Mucosa of descending colon (tissue), 3 donors: ENCODE results near the gene ZNF212. TPM values are rescaled to one million over a fixed set of nuclear protein-coding genes. Genes with fewer than 3 reads are reported as not detected.

Experiments used
- ATAC-seq: fragments of 200-7000 bp; cut with Tn5 transposase; one replicate; pipeline ENCODE4 v1.9.1; 2020; ENCODE audit warnings: mild to moderate bottlenecking, moderate library complexity
- DNase-seq, 3 donors: peaks; one replicate each; pipeline ENCODE4 v3.0.0-alpha.2; 2020
- H3K36me3 ChIP-seq: fragments of 200-600 bp; one replicate; pipeline ENCODE4 v1.8.0; 2021; ENCODE audit warnings: low read depth, mild to moderate bottlenecking
- H3K4me1 ChIP-seq: fragments of 200-600 bp; one replicate; pipeline ENCODE4 v1.8.0; 2021; ENCODE audit warnings: low read depth, mild to moderate bottlenecking
- H3K4me3 ChIP-seq: fragments of 200-600 bp; one replicate; pipeline ENCODE4 v1.8.0; 2021; ENCODE audit warnings: mild to moderate bottlenecking
- H3K9me3 ChIP-seq: fragments of 200-600 bp; one replicate; pipeline ENCODE4 v1.8.0; 2021; ENCODE audit warnings: mild to moderate bottlenecking
- intact Hi-C, 2 donors: fragments of 100-400 bp; cut with DNase I in 1 of 2; cut with micrococcal nuclease in 1 of 2; formaldehyde crosslinking; loops; one replicate each; pipeline versions ENCODE4 v1.11.0 to v1.11.1; 2022; cut with DNase I, micrococcal nuclease
- total RNA-seq, 3 donors: library from RNA; stranded (reverse); fragmentation: NEBNext Ultra II Directional in 2 of 3; extraction: Animal tissue kit (Norgen Biotek cat#: 25700) in 2 of 3; gene quantifications; one replicate each; pipeline versions ENCODE4 v1.2.1 to v1.2.4, GENCODE V29; 2021 to 2023
- TF ChIP-seq, protein P1 (sequence below): fragments of 200-600 bp; IDR thresholded peaks from one replicate; pipeline ENCODE4 v1.8.0; 2022; ENCODE audit warnings: antibody characterized with exemption, mild to moderate bottlenecking
- donor health status: DM: no; HTN: no; CAD: no; lungs with moderate emphysema.
- donor health status: DM: no; HTN: no; CAD: no.
- donor health status: DM: no; HTN: yes; CAD: no.

ZNF212 gene
- total RNA-seq, 3 donors from 2014 or later = 9.7 to 12.8 (median 11.9) TPM

DNA sequence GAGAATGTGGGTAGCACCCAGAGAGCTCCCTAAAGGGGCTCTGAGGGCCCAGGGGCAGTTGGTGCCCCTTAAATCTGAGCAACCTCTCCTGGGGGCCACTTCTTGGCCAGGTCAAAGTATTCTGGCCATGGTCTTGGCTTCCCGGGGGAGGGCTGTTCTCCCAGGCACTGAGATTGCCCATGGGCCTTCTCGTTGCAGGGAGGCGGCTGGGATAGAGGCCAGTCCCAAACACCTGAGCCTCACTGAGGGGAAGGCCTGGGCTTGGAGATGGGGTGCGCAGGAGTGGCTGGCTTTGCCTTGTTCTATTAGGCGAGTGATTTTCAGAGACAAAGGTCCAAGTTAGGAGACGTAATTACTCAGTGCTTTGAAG, 56.0 kb downstream of the ZNF212 start:
- ATAC-seq (no peak), DNase-seq (no peak)
- Histone ChIP-seq H3K9me3 (no peaks in the 10 kb centered on the region), H3K36me3 (no peaks in the 10 kb centered on the region), H3K4me1 (no peaks in the 10 kb centered on the region), H3K4me3 (no peak overlapping the region)
- intact Hi-C loops = no loop called here
- TF ChIP-seq, protein P1, sequence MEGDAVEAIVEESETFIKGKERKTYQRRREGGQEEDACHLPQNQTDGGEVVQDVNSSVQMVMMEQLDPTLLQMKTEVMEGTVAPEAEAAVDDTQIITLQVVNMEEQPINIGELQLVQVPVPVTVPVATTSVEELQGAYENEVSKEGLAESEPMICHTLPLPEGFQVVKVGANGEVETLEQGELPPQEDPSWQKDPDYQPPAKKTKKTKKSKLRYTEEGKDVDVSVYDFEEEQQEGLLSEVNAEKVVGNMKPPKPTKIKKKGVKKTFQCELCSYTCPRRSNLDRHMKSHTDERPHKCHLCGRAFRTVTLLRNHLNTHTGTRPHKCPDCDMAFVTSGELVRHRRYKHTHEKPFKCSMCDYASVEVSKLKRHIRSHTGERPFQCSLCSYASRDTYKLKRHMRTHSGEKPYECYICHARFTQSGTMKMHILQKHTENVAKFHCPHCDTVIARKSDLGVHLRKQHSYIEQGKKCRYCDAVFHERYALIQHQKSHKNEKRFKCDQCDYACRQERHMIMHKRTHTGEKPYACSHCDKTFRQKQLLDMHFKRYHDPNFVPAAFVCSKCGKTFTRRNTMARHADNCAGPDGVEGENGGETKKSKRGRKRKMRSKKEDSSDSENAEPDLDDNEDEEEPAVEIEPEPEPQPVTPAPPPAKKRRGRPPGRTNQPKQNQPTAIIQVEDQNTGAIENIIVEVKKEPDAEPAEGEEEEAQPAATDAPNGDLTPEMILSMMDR = no peak

GRCh38 chr7:149296368-149296767, 56.9 kb downstream of the ZNF212 start:
- no peaks in the 10 kb centered on the region for H3K9me3 ChIP-seq
- no peaks in the 10 kb centered on the region for H3K36me3 ChIP-seq
- H3K4me1 ChIP-seq = no peaks in the 10 kb centered on the region
- no peak overlapping the region for H3K4me3 ChIP-seq
- intact Hi-C loops = no loop called here
- TF ChIP-seq, protein P1 = no peak
- ATAC-seq (no peak), DNase-seq (no peak)

- ATAC-seq = no peak
- H3K4me3 ChIP-seq = no peak overlapping the region
- intact Hi-C loops = no loop called here
- H3K9me3 ChIP-seq = no peaks in the 10 kb centered on the region
- no peak for DNase-seq
- H3K4me1 ChIP-seq = no peaks in the 10 kb centered on the region
- TF ChIP-seq, protein P1 = no peak
- H3K36me3 ChIP-seq = no peaks in the 10 kb centered on the region
Observed at GRCh38 chr7:149297034-149297755, 57.7 kb downstream of the ZNF212 start.

DNA sequence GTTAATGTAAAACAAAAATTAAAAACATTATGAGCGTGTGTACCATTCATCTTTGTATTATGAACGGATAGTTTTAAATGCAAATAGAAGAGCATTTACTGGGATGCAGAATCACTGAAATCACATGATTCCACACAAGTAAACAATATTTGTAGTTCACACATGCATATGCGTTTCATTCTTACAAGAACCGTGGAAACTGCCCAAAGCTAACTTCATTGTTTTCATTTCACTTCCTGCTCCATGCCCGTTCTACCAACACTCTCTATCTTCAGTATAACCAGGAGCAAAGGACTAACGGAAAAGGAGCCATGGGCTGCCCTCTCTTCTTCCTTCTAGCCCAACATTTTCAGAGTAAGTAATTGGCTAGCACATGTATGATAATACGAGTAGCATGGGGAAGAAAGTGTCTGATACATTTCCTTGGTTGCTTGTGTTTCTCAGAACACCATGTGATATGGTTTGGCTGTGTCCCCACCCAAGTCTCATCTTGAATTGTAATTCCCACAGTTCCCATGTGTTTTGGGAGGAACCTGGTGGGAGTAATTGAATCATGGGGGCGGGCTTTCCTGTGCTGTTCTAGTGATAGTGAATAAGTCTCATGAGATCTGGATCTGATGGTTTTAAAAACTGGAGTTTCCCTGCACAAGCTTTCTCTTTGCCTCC, 61.3 kb downstream of the ZNF212 start:
- no peaks in the 10 kb centered on the region for H3K36me3 ChIP-seq
- ATAC-seq = no peak
- TF ChIP-seq, protein P1 = no peak
- H3K4me1 ChIP-seq = no peaks in the 10 kb centered on the region
- no peaks in the 10 kb centered on the region for H3K9me3 ChIP-seq
- H3K4me3 ChIP-seq = no peak overlapping the region
- DNase-seq = no peak
- intact Hi-C loops = no loop called here

- intact Hi-C loops = no loop called here
- H3K9me3 ChIP-seq = no peaks in the 10 kb centered on the region
- no peak for ATAC-seq
- H3K4me1 ChIP-seq = no peaks in the 10 kb centered on the region
- no peaks in the 10 kb centered on the region for H3K36me3 ChIP-seq
- H3K4me3 ChIP-seq = no peak overlapping the region
- TF ChIP-seq, protein P1 = no peak
- DNase-seq = no peak
Observed at GRCh38 chr7:149302222-149302621, 62.8 kb downstream of the ZNF212 start.
